Mononuclear cell (primary cell): ENCODE results near the gene TAGLN. TPM values are rescaled to one million over a fixed set of nuclear protein-coding genes. Genes with fewer than 3 reads are reported as not detected.
"Not testable (repeated sequence)": the region's sequence is repeated elsewhere in the genome, so short reads cannot be mapped to it uniquely, and the experiment has no call there.

ENCODE experiments used
- H3K27me3 ChIP-seq: 2 replicates; pipeline ENCODE4 v1.6.0; 2011; ENCODE audit warnings: low read length, control low read depth; ENCODE audit not compliant: insufficient read depth
- H3K4me1 ChIP-seq: 2 replicates; pipeline ENCODE4 v1.5.1; 2011; ENCODE audit warnings: mild to moderate bottlenecking, low read length, control low read depth; ENCODE audit not compliant: insufficient read depth
- H3K4me3 ChIP-seq: 2 replicates; pipeline ENCODE4 v1.5.1; 2011; ENCODE audit warnings: mild to moderate bottlenecking, low read length, moderate library complexity
- H3K9me3 ChIP-seq: 2 replicates; pipeline ENCODE4 v1.5.1; 2011; ENCODE audit warnings: low read depth, mild to moderate bottlenecking, control low read depth, low read length
- total RNA-seq: library from RNA; depleted of rRNA; stranded (reverse); fragments of >200 nt; gene quantifications from one replicate; pipeline ENCODE4 v1.2.3, GENCODE V29; 2012

TAGLN gene
- total RNA-seq, 1 donor = 8.6 TPM

GRCh38 chr11:117198613-117199012 lies 557 bp upstream of the TAGLN start:
- Histone ChIP-seq H3K9me3 (no peaks in the 10 kb centered on the region), H3K27me3 (no peaks in the 10 kb centered on the region), H3K4me3 (no peak overlapping the region), H3K4me1 (peaks cover 13% of the 10 kb centered on the region)

- no peak overlapping the region for H3K4me3 ChIP-seq
- no peaks in the 10 kb centered on the region for H3K27me3 ChIP-seq
- peaks cover 6% of the 10 kb centered on the region for H3K4me1 ChIP-seq
- H3K9me3 ChIP-seq = no peaks in the 10 kb centered on the region
Observed at GRCh38 chr11:117199916-117200812, 994 bp downstream of the TAGLN start.

- H3K27me3 ChIP-seq = no peaks in the 10 kb centered on the region
- no peaks in the 10 kb centered on the region for H3K4me1 ChIP-seq
- H3K9me3 ChIP-seq = no peaks in the 10 kb centered on the region
Observed at GRCh38 chr11:117200813-117201657, 1.9 kb downstream of the TAGLN start.

GRCh38 chr11:117201658-117202305 lies 2.6 kb downstream of the TAGLN start:
- H3K4me1 ChIP-seq = no peaks in the 10 kb centered on the region
- H3K9me3 ChIP-seq = no peaks in the 10 kb centered on the region
- no peak overlapping the region for H3K4me3 ChIP-seq
- no peaks in the 10 kb centered on the region for H3K27me3 ChIP-seq

More at GRCh38 chr11:117200813-117201657, 1.9 kb downstream of the TAGLN start:
- H3K4me3 ChIP-seq = no peak overlapping the region

GRCh38 chr11:117202386-117203068 lies 3.4 kb downstream of the TAGLN start:
- no peaks in the 10 kb centered on the region for H3K4me1 ChIP-seq
- no peaks in the 10 kb centered on the region for H3K9me3 ChIP-seq
- no peak overlapping the region for H3K4me3 ChIP-seq
- H3K27me3 ChIP-seq = no peaks in the 10 kb centered on the region

GRCh38 chr11:117203069-117203407 lies 3.9 kb downstream of the TAGLN start:
- no peaks in the 10 kb centered on the region for H3K9me3 ChIP-seq
- H3K4me1 ChIP-seq = no peaks in the 10 kb centered on the region
- H3K4me3 ChIP-seq = no peak overlapping the region
- no peaks in the 10 kb centered on the region for H3K27me3 ChIP-seq

GRCh38 chr11:117204283-117205080 lies 5.3 kb downstream of the TAGLN start:
- Histone ChIP-seq H3K4me1 (no peaks in the 10 kb centered on the region), H3K4me3 (no peak overlapping the region), H3K9me3 (no peaks in the 10 kb centered on the region)

GRCh38 chr11:117205211-117205818 lies 6.1 kb downstream of the TAGLN start:
- H3K27me3 ChIP-seq = no peaks in the 10 kb centered on the region

More at GRCh38 chr11:117204283-117205080, 5.3 kb downstream of the TAGLN start:
- no peaks in the 10 kb centered on the region for H3K27me3 ChIP-seq

GRCh38 chr11:117206111-117206510 lies 6.9 kb downstream of the TAGLN start:
- H3K4me3 ChIP-seq, H3K27me3 ChIP-seq, H3K4me1 ChIP-seq, H3K9me3 ChIP-seq: not testable (repeated sequence)

More at GRCh38 chr11:117205211-117205818, 6.1 kb downstream of the TAGLN start:
- Histone ChIP-seq H3K4me3 (no peak overlapping the region), H3K9me3 (no peaks in the 10 kb centered on the region), H3K4me1 (no peaks in the 10 kb centered on the region)

- not testable (repeated sequence) for H3K4me1 ChIP-seq, H3K4me3 ChIP-seq, H3K27me3 ChIP-seq, H3K9me3 ChIP-seq
Observed at GRCh38 chr11:117206859-117207258, 7.7 kb downstream of the TAGLN start.

- H3K4me3 ChIP-seq, H3K27me3 ChIP-seq, H3K4me1 ChIP-seq, H3K9me3 ChIP-seq: not testable (repeated sequence)
Observed at GRCh38 chr11:117207481-117207880, 8.3 kb downstream of the TAGLN start.

- H3K4me1 ChIP-seq, H3K27me3 ChIP-seq, H3K4me3 ChIP-seq, H3K9me3 ChIP-seq: not testable (repeated sequence)
Observed at GRCh38 chr11:117208710-117209109, 9.5 kb downstream of the TAGLN start.

GRCh38 chr11:117209351-117210125 lies 10.4 kb downstream of the TAGLN start:
- H3K27me3 ChIP-seq, H3K4me1 ChIP-seq: not testable (repeated sequence)

More at GRCh38 chr11:117209351-117210125, 10.4 kb downstream of the TAGLN start:
- not testable (repeated sequence) for H3K9me3 ChIP-seq, H3K4me3 ChIP-seq
